ENCODE data around the gene CD99.

Gene CD99

DNA sequence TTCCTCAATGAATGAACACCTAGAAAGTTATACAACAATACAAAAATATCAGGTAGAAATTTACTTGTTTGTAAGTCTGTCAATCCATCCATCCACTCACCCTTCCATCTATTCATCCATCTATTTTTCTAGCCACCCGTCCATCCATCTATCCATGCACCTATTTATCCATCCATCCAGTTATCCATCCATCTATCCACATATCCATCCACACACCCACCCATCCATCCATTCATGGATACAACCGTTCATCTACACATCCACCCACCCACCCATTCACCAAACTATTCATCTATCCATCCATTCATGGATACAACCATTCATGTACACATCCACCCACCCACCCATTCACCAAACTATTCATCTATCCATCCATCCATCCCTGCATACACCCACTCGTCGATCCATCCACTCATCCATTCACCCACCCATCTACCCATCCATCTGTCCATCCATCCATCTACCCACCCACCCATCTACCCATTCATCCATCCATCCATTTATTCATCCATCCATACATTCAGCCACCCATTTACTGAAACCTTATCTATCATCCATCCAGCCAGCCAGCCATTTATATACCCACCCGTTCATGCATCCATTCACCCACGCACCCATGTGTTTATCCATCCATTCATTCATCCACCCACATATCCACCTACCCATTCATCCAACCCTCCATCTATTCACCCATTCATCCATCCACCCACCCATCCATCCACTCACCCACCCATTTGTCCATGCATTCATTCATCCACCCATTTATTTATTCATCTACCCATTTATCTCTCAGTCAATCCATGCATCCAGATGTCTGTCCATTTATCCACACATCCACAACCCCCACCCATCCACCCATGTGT is 10.4 kb upstream of the CD99 start:
- no peaks in the 10 kb centered on the region for H3K36me3 ChIP-seq (replicated peaks; ENCODE audit: insufficient read depth, low read length)
- H2AFZ ChIP-seq (ENCODE audit: low read length): no peak overlapping the region

GRCh38 chrX:2682565-2683177 is 8.4 kb upstream of the CD99 start:
- Histone ChIP-seq H3K36me3 (replicated peaks; ENCODE audit: insufficient read depth, low read length) (no peaks in the 10 kb centered on the region), H4K20me1 (ENCODE audit: insufficient read depth, low read length) (no peaks in the 10 kb centered on the region), H3K9ac (ENCODE audit: low read length) (no peak overlapping the region), H3F3A (ENCODE audit: insufficient read depth, low read length) (no peaks in the 10 kb centered on the region), H2AFZ (ENCODE audit: low read length) (no peak overlapping the region), H3K27ac (ENCODE audit: low read length) (no peak overlapping the region), H3K4me3 (ENCODE audit: low read length) (no peak overlapping the region), H3K9me2 (replicated peaks; ENCODE audit: insufficient read depth, low read length) (no peaks in the 10 kb centered on the region), H3K79me2 (ENCODE audit: low read length) (no peaks in the 10 kb centered on the region), H3K9me3 (replicated peaks; ENCODE audit: insufficient read depth, low read length) (no peaks in the 10 kb centered on the region), H3K4me1 (ENCODE audit: low read length) (no peaks in the 10 kb centered on the region), H3K4me2 (ENCODE audit: low read depth, low read length) (no peak overlapping the region), H3K27me3 (replicated peaks; ENCODE audit: insufficient read depth, low read length) (no peaks in the 10 kb centered on the region)
- DNase-seq: no peak
- TF ChIP-seq EZH2phosphoT487 (IDR thresholded peaks at IDR 0.05; ENCODE audit: low read length) (no peak), EZH2 (optimal IDR thresholded peaks at IDR 0.05; ENCODE audit: low read depth, low read length) (no peak)
- TF ChIP-seq, protein P1, sequence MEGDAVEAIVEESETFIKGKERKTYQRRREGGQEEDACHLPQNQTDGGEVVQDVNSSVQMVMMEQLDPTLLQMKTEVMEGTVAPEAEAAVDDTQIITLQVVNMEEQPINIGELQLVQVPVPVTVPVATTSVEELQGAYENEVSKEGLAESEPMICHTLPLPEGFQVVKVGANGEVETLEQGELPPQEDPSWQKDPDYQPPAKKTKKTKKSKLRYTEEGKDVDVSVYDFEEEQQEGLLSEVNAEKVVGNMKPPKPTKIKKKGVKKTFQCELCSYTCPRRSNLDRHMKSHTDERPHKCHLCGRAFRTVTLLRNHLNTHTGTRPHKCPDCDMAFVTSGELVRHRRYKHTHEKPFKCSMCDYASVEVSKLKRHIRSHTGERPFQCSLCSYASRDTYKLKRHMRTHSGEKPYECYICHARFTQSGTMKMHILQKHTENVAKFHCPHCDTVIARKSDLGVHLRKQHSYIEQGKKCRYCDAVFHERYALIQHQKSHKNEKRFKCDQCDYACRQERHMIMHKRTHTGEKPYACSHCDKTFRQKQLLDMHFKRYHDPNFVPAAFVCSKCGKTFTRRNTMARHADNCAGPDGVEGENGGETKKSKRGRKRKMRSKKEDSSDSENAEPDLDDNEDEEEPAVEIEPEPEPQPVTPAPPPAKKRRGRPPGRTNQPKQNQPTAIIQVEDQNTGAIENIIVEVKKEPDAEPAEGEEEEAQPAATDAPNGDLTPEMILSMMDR (IDR thresholded peaks at IDR 0.05; ENCODE audit: low read length): no peak

More for the DNA sequence above, 10.4 kb upstream of the CD99 start:
- H3K9ac ChIP-seq (ENCODE audit: low read length): no peak overlapping the region
- H3K27me3 ChIP-seq (replicated peaks; ENCODE audit: insufficient read depth, low read length): no peaks in the 10 kb centered on the region
- no peaks in the 10 kb centered on the region for H3K9me3 ChIP-seq (replicated peaks; ENCODE audit: insufficient read depth, low read length)
- H3K4me3 ChIP-seq (ENCODE audit: low read length): no peak overlapping the region
- H3K4me2 ChIP-seq (ENCODE audit: low read depth, low read length): no peak overlapping the region
- no peak overlapping the region for H3K27ac ChIP-seq (ENCODE audit: low read length)
- H4K20me1 ChIP-seq (ENCODE audit: insufficient read depth, low read length): no peaks in the 10 kb centered on the region
- H3F3A ChIP-seq (ENCODE audit: insufficient read depth, low read length): no peaks in the 10 kb centered on the region
- DNase-seq: no peak
- H3K4me1 ChIP-seq (ENCODE audit: low read length): no peaks in the 10 kb centered on the region
- no peaks in the 10 kb centered on the region for H3K9me2 ChIP-seq (replicated peaks; ENCODE audit: insufficient read depth, low read length)
- no peaks in the 10 kb centered on the region for H3K79me2 ChIP-seq (ENCODE audit: low read length)
- no peak for TF ChIP-seq EZH2phosphoT487 (IDR thresholded peaks at IDR 0.05; ENCODE audit: low read length)
- no peak for TF ChIP-seq EZH2 (optimal IDR thresholded peaks at IDR 0.05; ENCODE audit: low read depth, low read length)
- TF ChIP-seq, protein P1 (IDR thresholded peaks at IDR 0.05; ENCODE audit: low read length): no peak

DNA sequence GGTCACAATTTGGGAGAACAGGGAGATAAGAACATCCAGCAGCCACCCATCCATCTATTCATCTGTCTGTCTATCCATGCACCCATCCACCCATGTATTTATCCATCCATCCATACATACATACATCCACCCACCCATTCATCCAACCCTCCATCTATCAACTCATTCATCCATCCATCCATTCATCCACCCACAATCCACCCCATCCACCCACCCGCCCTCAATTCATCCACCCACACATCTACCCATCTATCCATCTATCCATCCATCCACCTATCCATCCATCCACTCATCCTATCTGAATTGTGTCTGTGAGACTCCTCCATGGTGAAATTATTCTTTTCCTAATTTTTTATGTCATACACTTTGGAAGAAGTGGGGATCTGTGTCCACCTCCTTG is 6.8 kb upstream of the CD99 start:
- H4K20me1 ChIP-seq (ENCODE audit: insufficient read depth, low read length): no peaks in the 10 kb centered on the region
- no peaks in the 10 kb centered on the region for H3K4me1 ChIP-seq (ENCODE audit: low read length)
- no peak for TF ChIP-seq EZH2phosphoT487 (IDR thresholded peaks at IDR 0.05; ENCODE audit: low read length)
- TF ChIP-seq, protein P1 (IDR thresholded peaks at IDR 0.05; ENCODE audit: low read length): no peak
- TF ChIP-seq EZH2 (optimal IDR thresholded peaks at IDR 0.05; ENCODE audit: low read depth, low read length): no peak
- no peaks in the 10 kb centered on the region for H3F3A ChIP-seq (ENCODE audit: insufficient read depth, low read length)
- no peak overlapping the region for H3K4me2 ChIP-seq (ENCODE audit: low read depth, low read length)
- H3K79me2 ChIP-seq (ENCODE audit: low read length): no peaks in the 10 kb centered on the region
- no peaks in the 10 kb centered on the region for H3K36me3 ChIP-seq (replicated peaks; ENCODE audit: insufficient read depth, low read length)
- no peaks in the 10 kb centered on the region for H3K9me2 ChIP-seq (replicated peaks; ENCODE audit: insufficient read depth, low read length)
- H3K4me3 ChIP-seq (ENCODE audit: low read length): no peak overlapping the region
- no peak for DNase-seq
- H3K9ac ChIP-seq (ENCODE audit: low read length): no peak overlapping the region
- H3K27me3 ChIP-seq (replicated peaks; ENCODE audit: insufficient read depth, low read length): no peaks in the 10 kb centered on the region
- H3K27ac ChIP-seq (ENCODE audit: low read length): no peak overlapping the region
- no peak overlapping the region for H2AFZ ChIP-seq (ENCODE audit: low read length)
- no peaks in the 10 kb centered on the region for H3K9me3 ChIP-seq (replicated peaks; ENCODE audit: insufficient read depth, low read length)

All from MM.1S (cell line).